K562 (cell line): ENCODE measurements around the gene DSG3. TPM values are rescaled to one million over a fixed set of nuclear protein-coding genes. Genes with fewer than 3 reads are reported as not detected.

ENCODE experiments used
- C11orf30 ChIP-seq: fragments of 450-650 bp; IDR thresholded peaks from 2 replicates; pipeline ENCODE4 v1.6.1; 2016; ENCODE audit warnings: low read depth, mild to moderate bottlenecking
- GATA2 ChIP-seq: sonication (generic); formaldehyde crosslinking; IDR thresholded peaks from 2 replicates; pipeline ENCODE4 v1.4.0; 2020; ENCODE audit warnings: mild to moderate bottlenecking, missing genetic modification reagents
- HDAC3 ChIP-seq: fragments of 450-650 bp; IDR thresholded peaks from 2 replicates; pipeline ENCODE4 v1.6.1; 2018; ENCODE audit warnings: borderline replicate concordance, mild to moderate bottlenecking, moderate library complexity; ENCODE audit not compliant: partially characterized antibody
- HOXB6 ChIP-seq: fragments of 250-450 bp; sonication (Bioruptor Pico); IDR thresholded peaks from 2 replicates; pipeline ENCODE4 v1.5.1; 2022; ENCODE audit warnings: mild to moderate bottlenecking, borderline replicate concordance
- PHF20 ChIP-seq: fragments of 450-650 bp; IDR thresholded peaks from 2 replicates; pipeline ENCODE4 v1.6.1; 2018; ENCODE audit not compliant: partially characterized antibody
- PYGO2 ChIP-seq: fragments of 450-650 bp; IDR thresholded peaks from 2 replicates; pipeline ENCODE4 v1.6.1; 2016; ENCODE audit warnings: mild to moderate bottlenecking, missing genetic modification characterization, moderate library complexity, missing compliant biosample characterization
- RAD21 ChIP-seq, 2 experiments: fragments of 250-450 bp in 1 of 2; fragments of 450-650 bp in 1 of 2; sonication (Bioruptor Pico) in 1 of 2; formaldehyde crosslinking in 1 of 2; IDR thresholded peaks in 1 of 2; conservative IDR thresholded peaks in 1 of 2; 2 replicates each; pipeline versions ENCODE4 v1.4.0 to v1.8.0; 2020 to 2022; ENCODE audit warnings: mild to moderate bottlenecking in 2 of 2, moderate library complexity in 1 of 2
- RCOR1 ChIP-seq, 2 experiments: IDR thresholded peaks; 2 replicates each; pipeline ENCODE4 v1.6.1; 2012; ENCODE audit warnings: low read depth in 2 of 2, low read length in 2 of 2, borderline replicate concordance in 1 of 2, improper control_type of control experiment in 1 of 2
- SMAD3 ChIP-seq: fragments of 450-650 bp; formaldehyde crosslinking; conservative IDR thresholded peaks from 2 replicates; pipeline ENCODE4 v1.4.0; 2020; ENCODE audit warnings: mild to moderate bottlenecking
- SMAD4 ChIP-seq: fragments of 250-450 bp; sonication (Bioruptor Pico); conservative IDR thresholded peaks from 2 replicates; pipeline ENCODE4 v1.8.0; 2021; ENCODE audit warnings: inconsistent platforms, mild to moderate bottlenecking, moderate library complexity
- SRF ChIP-seq, 2 experiments: fragments of 250-450, 450-650 bp in 1 of 2; sonication (Bioruptor Pico) in 1 of 2; sonication (generic) in 1 of 2; formaldehyde crosslinking; IDR thresholded peaks; 2 replicates each; pipeline versions ENCODE4 v1.5.0 to v1.5.1; 2020 to 2022; ENCODE audit warnings: mild to moderate bottlenecking in 1 of 2, missing genetic modification reagents in 1 of 2
- STAG1 ChIP-seq: sonication (generic); formaldehyde crosslinking; IDR thresholded peaks from 2 replicates; pipeline ENCODE4 v1.5.0; 2020; ENCODE audit warnings: missing genetic modification reagents, borderline replicate concordance
- TCF7 ChIP-seq: sonication (generic); IDR thresholded peaks from 2 replicates; pipeline ENCODE4 v1.6.1; 2016; ENCODE audit warnings: antibody characterized with exemption, borderline replicate concordance
- ZNF165 ChIP-seq: fragments of 250-450 bp; sonication (Bioruptor Pico); IDR thresholded peaks from 2 replicates; pipeline ENCODE4 v1.4.0; 2020; ENCODE audit warnings: borderline replicate concordance
- ZNF384 ChIP-seq: IDR thresholded peaks from 2 replicates; pipeline ENCODE4 v1.6.1; 2012; ENCODE audit warnings: low read depth, low read length, improper control_type of control experiment
- polyA plus RNA-seq, 8 experiments: library from polyadenylated mRNA; depleted of rRNA in 4 of 8; stranded (reverse) in 5 of 8; unstranded in 3 of 8; fragments of >200 nt; fragmentation: Nextera tagmentation in 2 of 8; fragmentation: Illumina TruSeq in 1 of 8; extraction: Ambion mirVana in 2 of 8; extraction: Trizol in 1 of 8; gene quantifications; 2 replicates each; pipeline versions ENCODE4 v1.2.1 to v1.2.3, GENCODE V29; 2011 to 2014; ENCODE audit warnings: inconsistent platforms in 1 of 8, missing spikeins in 1 of 8
- total RNA-seq, 7 experiments: library from RNA; depleted of rRNA in 6 of 7; stranded (reverse); fragments of >200 nt in 6 of 7; fragmentation: Illumina TruSeq in 2 of 7; extraction: Trizol in 2 of 7; gene quantifications; 2 replicates each; pipeline versions ENCODE4 v1.2.1 to v1.2.3, GENCODE V29; 2011 to 2021; ENCODE audit warnings: low replicate concordance in 1 of 7
- TF ChIP-seq, protein P1 (sequence below): fragments of 200-800 bp; sonication (Bioruptor generic); IDR thresholded peaks from 2 replicates; pipeline ENCODE4 v1.6.1; 2017; ENCODE audit warnings: missing genetic modification characterization, missing compliant biosample characterization
- TF ChIP-seq, protein P2 (sequence below), 3 experiments: IDR thresholded peaks in 2 of 3; conservative IDR thresholded peaks in 1 of 3; 2 replicates each; pipeline ENCODE4 v1.5.1; 2011 to 2012; ENCODE audit warnings: low read length in 3 of 3, mild to moderate bottlenecking in 3 of 3, control low read depth in 2 of 3, improper control_type of control experiment in 1 of 3, inconsistent platforms in 1 of 3, low read depth in 1 of 3, mixed read lengths in 1 of 3, moderate library complexity in 1 of 3; ENCODE audit not compliant: insufficient read depth in 2 of 3
- TF ChIP-seq, protein P3 (sequence below): fragments of 250-450 bp; sonication (Bioruptor Pico); IDR thresholded peaks from 2 replicates; pipeline ENCODE4 v1.8.0; 2022; ENCODE audit warnings: moderate library complexity, mild to moderate bottlenecking, inconsistent platforms
- TF ChIP-seq, protein P4 (sequence below): sonication (generic); formaldehyde crosslinking; IDR thresholded peaks from 2 replicates; pipeline ENCODE4 v1.8.0; 2022; ENCODE audit warnings: mild to moderate bottlenecking, missing genetic modification reagents
- TF ChIP-seq, protein P5 (sequence below): fragments of 450-650 bp; formaldehyde crosslinking; IDR thresholded peaks from 2 replicates; pipeline ENCODE4 v1.4.0; 2020; ENCODE audit warnings: mild to moderate bottlenecking, moderate library complexity

DSG3 gene
- total and polyA plus RNA-seq, 9 of the 15 experiments (the other 6 are each of a cell fraction or from before 2014, with no cell fraction given) = 0.04 to 0.18 (median 0.07) TPM; not detected in 1

DNA sequence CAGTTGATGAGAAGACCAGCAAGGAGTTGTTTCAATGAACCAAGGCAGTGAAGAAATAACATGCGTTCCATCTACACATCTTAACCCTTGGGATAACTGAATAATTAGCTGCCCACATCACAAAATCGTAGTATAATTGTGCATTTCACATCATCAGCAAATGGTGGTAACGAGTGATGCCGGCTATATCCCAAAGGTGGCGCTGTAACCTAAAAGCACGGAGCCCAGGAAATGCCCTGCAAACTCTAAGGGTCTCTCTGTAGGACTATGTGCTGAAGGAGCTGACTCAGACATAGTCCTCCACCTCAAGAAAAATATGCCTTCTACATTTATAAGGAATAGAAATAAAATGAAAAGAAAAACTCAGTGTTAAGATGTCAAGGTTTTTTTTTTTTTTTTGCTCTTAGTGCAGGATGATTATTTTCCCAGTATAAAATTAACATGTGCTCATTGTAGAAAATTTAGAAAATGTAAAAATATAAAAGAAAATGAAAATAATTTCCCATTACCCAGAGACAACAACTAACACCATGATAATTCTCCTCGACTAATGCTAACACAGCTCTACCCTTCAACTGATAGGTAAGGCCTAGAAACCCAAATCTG is 23.1 kb upstream of the DSG3 start (continued):
- no peak for TF ChIP-seq PHF20
- no peak for TF ChIP-seq GATA2 (CRISPR knock-in tag)
- TF ChIP-seq, protein P1, sequence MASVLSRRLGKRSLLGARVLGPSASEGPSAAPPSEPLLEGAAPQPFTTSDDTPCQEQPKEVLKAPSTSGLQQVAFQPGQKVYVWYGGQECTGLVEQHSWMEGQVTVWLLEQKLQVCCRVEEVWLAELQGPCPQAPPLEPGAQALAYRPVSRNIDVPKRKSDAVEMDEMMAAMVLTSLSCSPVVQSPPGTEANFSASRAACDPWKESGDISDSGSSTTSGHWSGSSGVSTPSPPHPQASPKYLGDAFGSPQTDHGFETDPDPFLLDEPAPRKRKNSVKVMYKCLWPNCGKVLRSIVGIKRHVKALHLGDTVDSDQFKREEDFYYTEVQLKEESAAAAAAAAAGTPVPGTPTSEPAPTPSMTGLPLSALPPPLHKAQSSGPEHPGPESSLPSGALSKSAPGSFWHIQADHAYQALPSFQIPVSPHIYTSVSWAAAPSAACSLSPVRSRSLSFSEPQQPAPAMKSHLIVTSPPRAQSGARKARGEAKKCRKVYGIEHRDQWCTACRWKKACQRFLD (CRISPR knock-in tag) = no peak
- no peak for TF ChIP-seq ZNF165 (CRISPR knock-in tag)
- TF ChIP-seq, protein P2, sequence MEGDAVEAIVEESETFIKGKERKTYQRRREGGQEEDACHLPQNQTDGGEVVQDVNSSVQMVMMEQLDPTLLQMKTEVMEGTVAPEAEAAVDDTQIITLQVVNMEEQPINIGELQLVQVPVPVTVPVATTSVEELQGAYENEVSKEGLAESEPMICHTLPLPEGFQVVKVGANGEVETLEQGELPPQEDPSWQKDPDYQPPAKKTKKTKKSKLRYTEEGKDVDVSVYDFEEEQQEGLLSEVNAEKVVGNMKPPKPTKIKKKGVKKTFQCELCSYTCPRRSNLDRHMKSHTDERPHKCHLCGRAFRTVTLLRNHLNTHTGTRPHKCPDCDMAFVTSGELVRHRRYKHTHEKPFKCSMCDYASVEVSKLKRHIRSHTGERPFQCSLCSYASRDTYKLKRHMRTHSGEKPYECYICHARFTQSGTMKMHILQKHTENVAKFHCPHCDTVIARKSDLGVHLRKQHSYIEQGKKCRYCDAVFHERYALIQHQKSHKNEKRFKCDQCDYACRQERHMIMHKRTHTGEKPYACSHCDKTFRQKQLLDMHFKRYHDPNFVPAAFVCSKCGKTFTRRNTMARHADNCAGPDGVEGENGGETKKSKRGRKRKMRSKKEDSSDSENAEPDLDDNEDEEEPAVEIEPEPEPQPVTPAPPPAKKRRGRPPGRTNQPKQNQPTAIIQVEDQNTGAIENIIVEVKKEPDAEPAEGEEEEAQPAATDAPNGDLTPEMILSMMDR (IDR thresholded peaks at IDR 0.05 in 2 of 3, conservative IDR thresholded peaks at IDR 0.05 in 1 of 3; ENCODE audit: insufficient read depth in 2 of 3, low read depth in 1 of 3, low read length in 3 of 3) = peak; percentile 81 to 91 (median 86)
- TF ChIP-seq, protein P3, sequence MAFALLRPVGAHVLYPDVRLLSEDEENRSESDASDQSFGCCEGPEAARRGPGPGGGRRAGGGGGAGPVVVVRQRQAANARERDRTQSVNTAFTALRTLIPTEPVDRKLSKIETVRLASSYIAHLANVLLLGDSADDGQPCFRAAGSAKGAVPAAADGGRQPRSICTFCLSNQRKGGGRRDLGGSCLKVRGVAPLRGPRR (CRISPR knock-in tag) = no peak
- peak; percentile 70 for TF ChIP-seq C11orf30
- no peak for TF ChIP-seq SRF (CRISPR knock-in tag; IDR thresholded peaks at IDR 0.05)
- no peak for TF ChIP-seq TCF7
- TF ChIP-seq ZNF384 = 0 out of 2 replicates have a peak, but pooled peaks have one; percentile 38
- TF ChIP-seq HDAC3 = no peak
- TF ChIP-seq, protein P4, sequence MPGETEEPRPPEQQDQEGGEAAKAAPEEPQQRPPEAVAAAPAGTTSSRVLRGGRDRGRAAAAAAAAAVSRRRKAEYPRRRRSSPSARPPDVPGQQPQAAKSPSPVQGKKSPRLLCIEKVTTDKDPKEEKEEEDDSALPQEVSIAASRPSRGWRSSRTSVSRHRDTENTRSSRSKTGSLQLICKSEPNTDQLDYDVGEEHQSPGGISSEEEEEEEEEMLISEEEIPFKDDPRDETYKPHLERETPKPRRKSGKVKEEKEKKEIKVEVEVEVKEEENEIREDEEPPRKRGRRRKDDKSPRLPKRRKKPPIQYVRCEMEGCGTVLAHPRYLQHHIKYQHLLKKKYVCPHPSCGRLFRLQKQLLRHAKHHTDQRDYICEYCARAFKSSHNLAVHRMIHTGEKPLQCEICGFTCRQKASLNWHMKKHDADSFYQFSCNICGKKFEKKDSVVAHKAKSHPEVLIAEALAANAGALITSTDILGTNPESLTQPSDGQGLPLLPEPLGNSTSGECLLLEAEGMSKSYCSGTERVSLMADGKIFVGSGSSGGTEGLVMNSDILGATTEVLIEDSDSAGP (CRISPR knock-in tag) = no peak
- TF ChIP-seq SMAD3 (CRISPR knock-in tag) = no peak
- no peak for TF ChIP-seq SMAD4 (CRISPR knock-in tag)
- no peak for TF ChIP-seq HOXB6 (CRISPR knock-in tag)
- TF ChIP-seq, protein P5, sequence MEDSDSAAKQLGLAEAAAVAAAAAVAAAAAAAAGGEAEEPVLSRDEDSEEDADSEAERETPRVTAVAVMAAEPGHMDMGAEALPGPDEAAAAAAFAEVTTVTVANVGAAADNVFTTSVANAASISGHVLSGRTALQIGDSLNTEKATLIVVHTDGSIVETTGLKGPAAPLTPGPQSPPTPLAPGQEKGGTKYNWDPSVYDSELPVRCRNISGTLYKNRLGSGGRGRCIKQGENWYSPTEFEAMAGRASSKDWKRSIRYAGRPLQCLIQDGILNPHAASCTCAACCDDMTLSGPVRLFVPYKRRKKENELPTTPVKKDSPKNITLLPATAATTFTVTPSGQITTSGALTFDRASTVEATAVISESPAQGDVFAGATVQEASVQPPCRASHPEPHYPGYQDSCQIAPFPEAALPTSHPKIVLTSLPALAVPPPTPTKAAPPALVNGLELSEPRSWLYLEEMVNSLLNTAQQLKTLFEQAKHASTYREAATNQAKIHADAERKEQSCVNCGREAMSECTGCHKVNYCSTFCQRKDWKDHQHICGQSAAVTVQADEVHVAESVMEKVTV = peak; percentile 47
- peak in 1 of 2 experiments; percentile 30; a peak in 1 of 4 replicates for TF ChIP-seq RCOR1 (IDR thresholded peaks at IDR 0.05; ENCODE audit: borderline replicate concordance in 1 of 2, low read depth in 2 of 2, low read length in 2 of 2)
- peak; percentile 20; the same call in 1 of the 2 replicates for TF ChIP-seq STAG1 (CRISPR knock-in tag)
- TF ChIP-seq PYGO2 (tag) = no peak
- TF ChIP-seq RAD21 (CRISPR knock-in tag; conservative IDR thresholded peaks at IDR 0.05 in 1 of 2, IDR thresholded peaks at IDR 0.05 in 1 of 2) = peak; percentile 82 to 89
